Dedifferentiated amniotic fluid mesenchymal stem cell (primary cell): ENCODE data around the gene DALRD3.
A peak's percentile ranks its signal among the peaks of the same experiment; 100 is the strongest.

Source experiments
- DNase-seq: peaks from one replicate; pipeline ENCODE4 v3.0.0-alpha.2; 2016; ENCODE audit errors: extremely low spot score

The DALRD3 gene

GRCh38 chr3:49017971-49018706 is at the start of gene DALRD3:
DALRD3 (minus strand) TSS chr3:49018580; CDS start chr3:49018564, 16 bp downstream.
- no peak for DNase-seq

GRCh38 chr3:49058011-49058410 is 39.6 kb upstream of the DALRD3 start:
- DNase-seq, result no peak

GRCh38 chr3:49057268-49057667 is 38.9 kb upstream of the DALRD3 start:
- DNase-seq, result no peak

- DNase-seq, result no peak
These were observed 36.0 kb upstream of the DALRD3 start for GRCh38 chr3:49054344-49054862.

GRCh38 chr3:49053543-49053942 is 35.2 kb upstream of the DALRD3 start:
- no peak for DNase-seq

GRCh38 chr3:49035281-49035680 is 16.9 kb upstream of the DALRD3 start:
- no peak for DNase-seq

- DNase-seq, result no peak
These were observed 16.3 kb upstream of the DALRD3 start for GRCh38 chr3:49034650-49035049.

GRCh38 chr3:49032646-49033304 is 14.4 kb upstream of the DALRD3 start:
- no peak for DNase-seq

GRCh38 chr3:49030321-49030720 is 11.9 kb upstream of the DALRD3 start:
- no peak for DNase-seq

GRCh38 chr3:49029563-49029884 is 11.1 kb upstream of the DALRD3 start:
- no peak for DNase-seq

GRCh38 chr3:49028673-49029562 is 10.5 kb upstream of the DALRD3 start, which contains the start of gene IMPDH2:
IMPDH2 (minus strand) TSS chr3:49029398; CDS start chr3:49029350, 48 bp downstream.
- peak; percentile 88 for DNase-seq

- DNase-seq, result no peak
These were observed 9.9 kb upstream of the DALRD3 start for GRCh38 chr3:49028298-49028672.

GRCh38 chr3:49027634-49028033 is 9.3 kb upstream of the DALRD3 start:
- DNase-seq, result no peak

GRCh38 chr3:49026536-49026935 is 8.2 kb upstream of the DALRD3 start:
- DNase-seq, result no peak

GRCh38 chr3:49025793-49026520 is 7.6 kb upstream of the DALRD3 start:
- no peak for DNase-seq

GRCh38 chr3:49025005-49025792 is 6.8 kb upstream of the DALRD3 start:
- no peak for DNase-seq

- DNase-seq, result no peak
These were observed 6.1 kb upstream of the DALRD3 start for GRCh38 chr3:49024449-49024848.

- no peak for DNase-seq
These were observed 5.4 kb upstream of the DALRD3 start for GRCh38 chr3:49023775-49024174.

GRCh38 chr3:49022688-49023171 is 4.3 kb upstream of the DALRD3 start:
- DNase-seq, result no peak

GRCh38 chr3:49021813-49022687 is 3.7 kb upstream of the DALRD3 start, which contains the start of gene NDUFAF3:
NDUFAF3 (plus strand) TSS chr3:49022121; CDS start chr3:49022145, 24 bp downstream.
- DNase-seq, result peak; percentile 89
